ENCODE results near the gene AHRR.

The AHRR gene

DNA sequence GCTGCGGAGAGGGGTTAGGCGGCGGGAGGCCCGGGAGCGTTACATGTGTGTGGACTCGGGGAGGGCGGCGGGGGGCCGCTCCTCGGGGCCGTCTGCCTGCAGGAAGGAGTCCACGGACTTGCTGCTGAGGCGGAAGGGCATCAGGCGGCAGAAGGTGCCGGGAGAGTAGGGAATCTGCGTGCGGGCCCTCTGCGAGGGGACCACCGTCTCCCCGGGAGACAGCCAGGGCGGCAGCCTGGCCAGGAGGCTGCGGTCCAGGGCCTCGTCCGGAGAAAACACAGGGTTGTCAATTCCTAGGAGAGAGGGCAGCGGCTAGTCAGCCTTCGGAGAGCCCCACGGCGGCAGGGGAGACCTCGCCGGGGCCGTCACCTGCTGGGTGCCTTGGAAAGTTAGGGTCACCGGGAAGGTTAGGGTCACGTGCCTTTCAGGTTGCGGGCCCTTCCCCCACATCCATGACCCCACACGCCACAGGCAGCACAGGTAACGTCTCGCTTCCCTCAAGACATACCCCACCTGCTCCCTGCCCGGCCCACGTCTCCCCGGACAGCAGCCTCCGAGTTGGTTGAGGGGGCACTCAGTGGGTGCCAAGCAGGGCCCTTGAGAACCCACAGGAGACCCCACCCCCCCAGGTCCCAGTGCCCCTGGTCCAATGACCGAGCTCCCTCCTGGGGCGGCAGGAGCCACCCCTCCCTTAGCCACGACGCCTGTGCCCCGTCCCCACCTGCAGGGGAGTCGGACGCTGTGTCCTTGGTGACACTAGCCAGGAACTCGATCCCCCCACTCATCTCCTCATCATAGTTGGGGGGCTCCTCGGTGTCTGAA is 153.5 kb downstream of the AHRR start:
- TF ChIP-seq, protein P1, sequence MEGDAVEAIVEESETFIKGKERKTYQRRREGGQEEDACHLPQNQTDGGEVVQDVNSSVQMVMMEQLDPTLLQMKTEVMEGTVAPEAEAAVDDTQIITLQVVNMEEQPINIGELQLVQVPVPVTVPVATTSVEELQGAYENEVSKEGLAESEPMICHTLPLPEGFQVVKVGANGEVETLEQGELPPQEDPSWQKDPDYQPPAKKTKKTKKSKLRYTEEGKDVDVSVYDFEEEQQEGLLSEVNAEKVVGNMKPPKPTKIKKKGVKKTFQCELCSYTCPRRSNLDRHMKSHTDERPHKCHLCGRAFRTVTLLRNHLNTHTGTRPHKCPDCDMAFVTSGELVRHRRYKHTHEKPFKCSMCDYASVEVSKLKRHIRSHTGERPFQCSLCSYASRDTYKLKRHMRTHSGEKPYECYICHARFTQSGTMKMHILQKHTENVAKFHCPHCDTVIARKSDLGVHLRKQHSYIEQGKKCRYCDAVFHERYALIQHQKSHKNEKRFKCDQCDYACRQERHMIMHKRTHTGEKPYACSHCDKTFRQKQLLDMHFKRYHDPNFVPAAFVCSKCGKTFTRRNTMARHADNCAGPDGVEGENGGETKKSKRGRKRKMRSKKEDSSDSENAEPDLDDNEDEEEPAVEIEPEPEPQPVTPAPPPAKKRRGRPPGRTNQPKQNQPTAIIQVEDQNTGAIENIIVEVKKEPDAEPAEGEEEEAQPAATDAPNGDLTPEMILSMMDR (IDR thresholded peaks at IDR 0.05; ENCODE audit: control insufficient read depth, extremely low read depth, insufficient read depth): no peak
- H3K4me3 ChIP-seq (ENCODE audit: low read depth, low read length): peak overlapping the region; percentile 80

DNA sequence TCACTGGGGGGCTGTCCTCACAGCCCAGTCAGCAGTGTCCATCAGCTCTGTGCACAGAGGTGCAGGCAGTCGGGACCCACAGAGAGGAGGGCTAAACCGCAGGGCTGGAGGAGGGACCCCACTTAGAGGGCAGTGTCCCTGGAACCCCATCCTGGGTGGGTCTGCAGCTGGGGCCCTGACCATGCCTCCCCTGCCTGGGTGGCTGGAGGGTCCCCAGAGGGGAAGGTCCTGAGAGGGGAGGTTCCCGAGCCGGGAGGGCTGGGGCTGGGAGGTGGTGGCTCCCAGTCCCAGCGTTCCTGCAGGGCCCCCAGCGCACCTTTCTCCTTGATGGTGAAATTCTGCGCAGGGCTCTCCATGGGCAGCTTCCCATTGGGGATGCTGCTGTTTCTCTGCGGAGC is 154.2 kb downstream of the AHRR start:
- H3K4me3 ChIP-seq (ENCODE audit: low read depth, low read length): no peak overlapping the region
- no peak for DNase-seq (ENCODE audit: low read depth)
- TF ChIP-seq, protein P1 (IDR thresholded peaks at IDR 0.05; ENCODE audit: control insufficient read depth, extremely low read depth, insufficient read depth): no peak

More for the DNA sequence above, 153.5 kb downstream of the AHRR start:
- no peak for DNase-seq (ENCODE audit: low read depth)

DNA sequence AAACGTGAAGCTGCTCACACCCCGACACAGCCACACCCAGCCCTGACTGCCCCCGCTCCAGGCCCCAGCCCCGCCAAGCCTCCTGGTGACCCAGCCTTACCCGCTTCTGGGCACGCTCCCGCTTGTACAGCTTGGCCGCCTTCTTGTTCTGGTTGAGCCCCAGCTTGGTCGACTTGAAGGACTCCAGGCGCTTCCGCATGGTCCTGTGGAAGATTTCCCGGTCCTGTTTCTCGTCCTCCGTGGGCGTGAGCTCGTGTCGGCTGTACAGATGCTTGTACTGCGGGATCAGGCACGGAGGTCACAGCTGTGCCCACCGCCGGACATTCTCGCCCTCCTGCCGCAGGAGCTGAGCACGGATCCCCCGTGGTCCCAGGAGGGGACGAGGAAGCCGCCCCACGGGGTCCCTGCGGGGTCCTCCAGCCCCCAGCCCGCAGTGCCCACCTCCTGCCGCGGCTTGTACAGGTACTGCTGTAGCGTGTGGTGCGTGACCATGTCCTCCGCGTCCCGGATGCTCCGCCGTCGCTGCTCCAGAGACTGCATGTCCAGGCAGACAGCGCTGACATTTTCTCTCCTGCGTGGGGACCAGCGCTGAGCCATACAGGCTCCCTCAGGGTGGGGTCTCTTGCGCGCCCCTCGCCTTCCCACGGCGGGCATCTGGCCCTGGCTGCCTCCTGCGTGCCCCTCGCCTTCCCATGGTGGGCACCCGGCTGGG is 154.7 kb downstream of the AHRR start:
- no peak overlapping the region for H3K4me3 ChIP-seq (ENCODE audit: low read depth, low read length)
- TF ChIP-seq, protein P1 (IDR thresholded peaks at IDR 0.05; ENCODE audit: control insufficient read depth, extremely low read depth, insufficient read depth): no peak
- no peak for DNase-seq (ENCODE audit: low read depth)

DNA sequence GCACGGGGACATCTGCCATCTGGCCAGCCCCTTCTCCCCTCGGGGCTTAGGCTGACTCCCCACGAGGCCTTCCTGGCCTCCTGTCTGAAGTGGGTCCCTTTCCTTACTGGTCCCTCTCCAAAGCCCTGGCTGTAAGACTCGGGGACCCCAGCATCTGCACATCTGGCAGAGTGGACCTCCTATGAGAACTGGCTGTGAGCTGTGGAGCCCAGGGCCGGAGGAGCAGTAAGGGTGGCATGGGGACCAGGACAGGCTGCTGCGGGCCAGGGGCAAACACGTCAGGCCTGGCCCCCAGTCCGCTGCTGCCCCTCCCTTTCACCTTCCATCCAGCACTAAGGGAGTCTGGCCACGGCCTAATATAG is 155.3 kb downstream of the AHRR start:
- no peak overlapping the region for H3K4me3 ChIP-seq (ENCODE audit: low read depth, low read length)
- DNase-seq (ENCODE audit: low read depth): no peak
- TF ChIP-seq, protein P1 (IDR thresholded peaks at IDR 0.05; ENCODE audit: control insufficient read depth, extremely low read depth, insufficient read depth): no peak

DNA sequence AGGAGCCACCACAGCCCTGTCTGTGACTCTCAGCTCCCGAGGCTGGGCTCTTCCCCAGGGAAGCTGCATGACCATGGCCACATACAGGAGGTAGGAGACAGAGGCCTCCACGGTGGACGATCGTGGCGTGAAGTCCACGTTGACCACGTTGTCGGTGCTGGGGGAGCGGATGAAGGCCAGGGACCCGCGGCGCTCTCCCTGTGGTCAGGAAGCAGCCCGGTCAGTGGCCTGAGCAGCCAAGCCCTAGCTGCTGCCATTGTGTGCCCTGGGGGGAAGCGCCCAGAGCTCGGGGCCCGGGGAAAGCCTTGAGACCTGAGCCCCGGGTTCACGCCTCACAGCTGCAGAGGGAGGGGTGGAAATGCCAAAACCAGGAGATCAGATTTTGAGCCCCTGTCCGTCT is 155.7 kb downstream of the AHRR start:
- H3K4me3 ChIP-seq (ENCODE audit: low read depth, low read length): no peak overlapping the region
- no peak for DNase-seq (ENCODE audit: low read depth)
- TF ChIP-seq, protein P1 (IDR thresholded peaks at IDR 0.05; ENCODE audit: control insufficient read depth, extremely low read depth, insufficient read depth): no peak

DNA sequence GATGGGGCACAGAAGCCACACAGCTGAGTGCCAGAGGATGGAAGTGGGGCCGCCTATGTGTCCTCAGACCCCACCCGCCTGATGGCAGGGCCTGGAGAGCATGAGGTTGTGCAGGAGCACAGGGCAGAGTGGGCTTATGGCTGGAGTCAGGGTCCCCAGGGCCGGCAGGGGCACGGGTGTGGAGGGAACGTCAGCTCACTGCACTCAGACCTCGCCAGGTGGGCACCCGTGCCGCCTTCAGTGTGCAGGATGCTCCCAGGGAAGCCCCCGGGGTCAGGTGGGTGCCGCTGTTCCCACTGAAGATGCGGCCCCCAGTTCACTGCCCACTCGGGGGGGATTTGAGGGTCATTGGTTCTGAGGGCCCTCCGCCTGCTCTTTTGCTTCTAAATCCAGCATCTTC is 156.4 kb downstream of the AHRR start:
- DNase-seq (ENCODE audit: low read depth): no peak
- H3K4me3 ChIP-seq (ENCODE audit: low read depth, low read length): no peak overlapping the region
- TF ChIP-seq, protein P1 (IDR thresholded peaks at IDR 0.05; ENCODE audit: control insufficient read depth, extremely low read depth, insufficient read depth): no peak

Measured in LNCaP clone FGC (cell line).